ENCODE measurements around the gene CXCL14. TPM values are rescaled to one million over a fixed set of nuclear protein-coding genes. Genes with fewer than 3 reads are reported as not detected.

CXCL14 gene
- total RNA-seq, 2 donors from 2014 or later: 0.20 to 0.44 TPM

DNA sequence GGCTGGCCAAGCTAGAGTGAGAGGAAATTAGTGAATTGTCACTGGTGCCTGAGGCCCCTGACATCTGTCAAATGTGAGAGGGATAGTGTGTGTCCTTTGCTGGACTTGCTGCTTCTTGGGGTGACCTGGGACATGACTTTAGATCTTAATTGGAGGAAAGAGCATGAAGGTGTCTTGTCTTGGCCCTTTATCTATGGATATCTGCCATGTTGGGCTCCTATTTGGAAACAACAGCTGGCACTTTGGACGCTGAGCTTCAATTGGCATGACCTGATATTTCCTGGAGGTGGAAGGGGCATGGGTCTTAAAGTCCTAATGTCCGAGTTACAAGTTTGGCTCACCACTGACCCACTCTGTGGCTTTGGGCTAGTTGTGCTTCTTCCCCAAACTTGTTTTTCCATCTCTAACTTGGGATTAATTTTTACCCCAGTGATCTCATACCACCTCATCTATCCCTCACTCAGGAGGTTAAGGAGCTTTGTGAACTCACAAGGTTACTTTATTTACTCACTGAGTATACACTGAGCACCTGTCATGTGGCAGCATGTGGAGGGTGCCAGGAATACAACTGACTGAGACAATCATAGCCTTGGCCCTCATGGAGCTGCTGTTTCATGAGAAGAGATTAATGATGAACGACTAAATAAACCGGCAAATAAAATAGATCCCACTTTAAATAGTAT, 30.1 kb upstream of the CXCL14 start:
- H3K4me1 ChIP-seq (ENCODE audit: control insufficient read depth, insufficient read depth, low read length): peaks cover 3% of the 10 kb centered on the region
- peaks cover 5% of the 10 kb centered on the region for H3K4me1 Mint-ChIP-seq
- H3K9me3 ChIP-seq (ENCODE audit: control insufficient read depth, low read length): no peaks in the 10 kb centered on the region
- H3K27ac ChIP-seq (ENCODE audit: low read depth, low read length): no peak overlapping the region
- H3K36me3 Mint-ChIP-seq (ENCODE audit: low read depth): no peaks in the 10 kb centered on the region
- DNase-seq: no peak
- H3K36me3 ChIP-seq (ENCODE audit: control insufficient read depth, insufficient read depth, low read length): no peaks in the 10 kb centered on the region
- peaks cover 31% of the 10 kb centered on the region for H3K27me3 Mint-ChIP-seq (ENCODE audit: insufficient read depth)
- H3K4me3 ChIP-seq (ENCODE audit: low read length): no peak overlapping the region
- TF ChIP-seq, protein P1, sequence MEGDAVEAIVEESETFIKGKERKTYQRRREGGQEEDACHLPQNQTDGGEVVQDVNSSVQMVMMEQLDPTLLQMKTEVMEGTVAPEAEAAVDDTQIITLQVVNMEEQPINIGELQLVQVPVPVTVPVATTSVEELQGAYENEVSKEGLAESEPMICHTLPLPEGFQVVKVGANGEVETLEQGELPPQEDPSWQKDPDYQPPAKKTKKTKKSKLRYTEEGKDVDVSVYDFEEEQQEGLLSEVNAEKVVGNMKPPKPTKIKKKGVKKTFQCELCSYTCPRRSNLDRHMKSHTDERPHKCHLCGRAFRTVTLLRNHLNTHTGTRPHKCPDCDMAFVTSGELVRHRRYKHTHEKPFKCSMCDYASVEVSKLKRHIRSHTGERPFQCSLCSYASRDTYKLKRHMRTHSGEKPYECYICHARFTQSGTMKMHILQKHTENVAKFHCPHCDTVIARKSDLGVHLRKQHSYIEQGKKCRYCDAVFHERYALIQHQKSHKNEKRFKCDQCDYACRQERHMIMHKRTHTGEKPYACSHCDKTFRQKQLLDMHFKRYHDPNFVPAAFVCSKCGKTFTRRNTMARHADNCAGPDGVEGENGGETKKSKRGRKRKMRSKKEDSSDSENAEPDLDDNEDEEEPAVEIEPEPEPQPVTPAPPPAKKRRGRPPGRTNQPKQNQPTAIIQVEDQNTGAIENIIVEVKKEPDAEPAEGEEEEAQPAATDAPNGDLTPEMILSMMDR (conservative IDR thresholded peaks at IDR 0.05): no peak
- H3K4me3 Mint-ChIP-seq: no peak overlapping the region
- no peak overlapping the region for H3K27ac Mint-ChIP-seq
- no peaks in the 10 kb centered on the region for H3K9me3 Mint-ChIP-seq
- no peak overlapping the region for H3K9ac ChIP-seq (ENCODE audit: extremely low read depth, low read length, poor library complexity, severe bottlenecking)
- H3K27me3 ChIP-seq (ENCODE audit: control insufficient read depth, insufficient read depth, low read length, poor library complexity, severe bottlenecking): no peaks in the 10 kb centered on the region
- 90 to 94% methylated on average over 2 to 4 of the region's 4 CpGs for WGBS, 2 experiments (ENCODE audit: insufficient coverage in 1 of 2, insufficient read length in 1 of 2)

- Histone ChIP-seq H3K9ac (ENCODE audit: extremely low read depth, low read length, poor library complexity, severe bottlenecking) (no peak overlapping the region), H3K27ac (ENCODE audit: low read depth, low read length) (no peak overlapping the region), H3K9me3 (ENCODE audit: control insufficient read depth, low read length) (no peaks in the 10 kb centered on the region), H3K27me3 (ENCODE audit: control insufficient read depth, insufficient read depth, low read length, poor library complexity, severe bottlenecking) (no peaks in the 10 kb centered on the region), H3K4me1 (ENCODE audit: control insufficient read depth, insufficient read depth, low read length) (peaks cover 8% of the 10 kb centered on the region), H3K4me3 (ENCODE audit: low read length) (no peak overlapping the region), H3K36me3 (ENCODE audit: control insufficient read depth, insufficient read depth, low read length) (no peaks in the 10 kb centered on the region)
- H3K27me3 Mint-ChIP-seq (ENCODE audit: insufficient read depth): peaks cover 29% of the 10 kb centered on the region
- peaks cover 10% of the 10 kb centered on the region for H3K4me1 Mint-ChIP-seq
- H3K4me3 Mint-ChIP-seq: no peak overlapping the region
- WGBS, 2 experiments (ENCODE audit: insufficient coverage in 1 of 2, insufficient read length in 1 of 2): 84 to 86% methylated on average over 2 to 4 of the region's 4 CpGs
- no peak overlapping the region for H3K27ac Mint-ChIP-seq
- DNase-seq: peak; percentile 28
- TF ChIP-seq, protein P1 (conservative IDR thresholded peaks at IDR 0.05): no peak
- H3K36me3 Mint-ChIP-seq (ENCODE audit: low read depth): no peaks in the 10 kb centered on the region
- no peaks in the 10 kb centered on the region for H3K9me3 Mint-ChIP-seq
These were observed 29.6 kb upstream of the CXCL14 start for GRCh38 chr5:135608361-135608760.

- H3K36me3 ChIP-seq (ENCODE audit: control insufficient read depth, insufficient read depth, low read length): no peaks in the 10 kb centered on the region
- Mint-ChIP-seq H3K4me3 (no peak overlapping the region), H3K27ac (no peak overlapping the region), H3K9me3 (no peaks in the 10 kb centered on the region), H3K4me1 (peaks cover 18% of the 10 kb centered on the region), H3K27me3 (ENCODE audit: insufficient read depth) (peaks cover 31% of the 10 kb centered on the region), H3K36me3 (ENCODE audit: low read depth) (no peaks in the 10 kb centered on the region)
- no peak overlapping the region for H3K9ac ChIP-seq (ENCODE audit: extremely low read depth, low read length, poor library complexity, severe bottlenecking)
- WGBS, 2 experiments (ENCODE audit: insufficient coverage in 1 of 2, insufficient read length in 1 of 2): 80 to 91% methylated on average over 1 to 2 of the region's 2 CpGs
- no peak overlapping the region for H3K4me3 ChIP-seq (ENCODE audit: low read length)
- DNase-seq: peak; percentile 22
- H3K4me1 ChIP-seq (ENCODE audit: control insufficient read depth, insufficient read depth, low read length): peaks cover 15% of the 10 kb centered on the region
- no peaks in the 10 kb centered on the region for H3K9me3 ChIP-seq (ENCODE audit: control insufficient read depth, low read length)
- H3K27ac ChIP-seq (ENCODE audit: low read depth, low read length): no peak overlapping the region
- TF ChIP-seq, protein P1 (conservative IDR thresholded peaks at IDR 0.05): no peak
- no peaks in the 10 kb centered on the region for H3K27me3 ChIP-seq (ENCODE audit: control insufficient read depth, insufficient read depth, low read length, poor library complexity, severe bottlenecking)
These were observed 27.6 kb upstream of the CXCL14 start for GRCh38 chr5:135606431-135606830.
